ENCODE data around the gene TMEM132C.

TMEM132C gene

DNA sequence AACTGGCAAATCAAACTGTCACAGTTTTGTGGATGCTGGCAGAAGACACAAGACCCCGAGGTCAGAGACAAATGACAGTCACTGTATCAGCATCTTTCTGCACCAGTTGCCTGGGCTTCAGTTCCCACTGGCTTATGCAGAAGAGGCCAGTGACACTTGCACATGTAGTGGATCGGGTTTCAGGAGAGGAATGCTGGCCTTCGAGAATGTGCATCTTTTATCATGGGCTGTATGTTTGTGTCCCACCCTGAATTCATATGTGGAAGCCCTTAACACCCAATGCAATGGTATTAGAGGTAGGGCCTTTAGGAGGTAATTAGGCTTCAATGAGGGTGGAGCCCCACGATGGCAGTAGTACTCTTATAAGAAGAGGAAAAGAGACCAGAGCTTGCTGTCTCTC is 405.9 kb downstream of the TMEM132C start:
- Histone ChIP-seq H3K36me3 (ENCODE audit: control insufficient read depth in 1 of 2, insufficient read depth in 2 of 2, low read depth in 1 of 2, low read length in 2 of 2) (no peaks in the 10 kb centered on the region), H3K4ac (ENCODE audit: low read depth in 1 of 2, low read length in 2 of 2) (no peak overlapping the region), H3K27me3 (ENCODE audit: control insufficient read depth in 1 of 2, insufficient read depth in 1 of 2, low read length in 2 of 2) (no peaks in the 10 kb centered on the region), H3K4me1 (ENCODE audit: control insufficient read depth, insufficient read depth, low read depth, low read length) (no peaks in the 10 kb centered on the region), H2BK15ac (ENCODE audit: low read depth, poor library complexity, severe bottlenecking) (no peak overlapping the region), H2BK120ac (ENCODE audit: low read depth, low read length) (no peak overlapping the region), H4K8ac (ENCODE audit: low read length) (no peak overlapping the region), H4K91ac (ENCODE audit: low read length) (no peak overlapping the region), H3K9ac (ENCODE audit: low read length) (no peak overlapping the region), H3K14ac (ENCODE audit: low read length in 2 of 2) (no peak overlapping the region), H2AK5ac (ENCODE audit: low read length, severe bottlenecking) (no peak overlapping the region), H3K9me3 (ENCODE audit: control insufficient read depth, low read length) (peaks cover 6% of the 10 kb centered on the region), H3K18ac (ENCODE audit: low read depth in 1 of 2, low read length in 2 of 2) (no peak overlapping the region), H2AFZ (ENCODE audit: low read depth, low read length) (no peak overlapping the region), H2BK5ac (ENCODE audit: low read depth, low read length, poor library complexity, severe bottlenecking) (no peak overlapping the region), H3K27ac (ENCODE audit: low read length, poor library complexity, severe bottlenecking) (no peak overlapping the region), H2BK12ac (ENCODE audit: low read length in 2 of 2) (no peak overlapping the region), H3K79me1 (replicated peaks; ENCODE audit: low read length, poor library complexity, severe bottlenecking) (no peaks in the 10 kb centered on the region), H3K4me3 (ENCODE audit: insufficient read depth in 1 of 2, low read depth in 1 of 2, low read length in 2 of 2) (no peak overlapping the region), H3K23ac (ENCODE audit: low read length in 2 of 2) (no peak overlapping the region), H3K4me2 (ENCODE audit: low read length, poor library complexity, severe bottlenecking) (no peak overlapping the region)
- DNase-seq = no peak
- 38% methylated on average over 4 of the region's 4 CpGs for WGBS

DNA sequence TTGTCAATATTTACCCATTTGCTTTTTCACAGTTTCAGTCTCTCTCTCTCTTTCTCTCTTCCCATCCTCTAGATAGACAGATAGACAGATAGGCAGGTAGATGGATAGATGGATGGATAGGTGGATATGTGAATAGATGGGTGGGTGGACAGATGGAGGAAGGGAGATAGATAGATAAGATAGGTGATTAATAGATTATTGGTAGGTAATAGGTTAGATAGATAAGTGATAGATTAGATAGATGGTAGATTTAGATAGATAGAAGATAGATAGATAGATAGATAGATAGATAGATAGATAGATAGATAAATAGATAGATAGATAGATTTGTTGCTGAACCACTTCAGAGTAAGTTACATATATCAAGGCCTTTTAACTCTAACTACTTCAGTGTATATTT is 408.6 kb downstream of the TMEM132C start:
- DNase-seq = no peak
- Histone ChIP-seq H2AFZ (ENCODE audit: low read depth, low read length) (no peak overlapping the region), H3K27ac (ENCODE audit: low read length, poor library complexity, severe bottlenecking) (no peak overlapping the region), H2BK5ac (ENCODE audit: low read depth, low read length, poor library complexity, severe bottlenecking) (no peak overlapping the region), H3K23ac (ENCODE audit: low read length in 2 of 2) (no peak overlapping the region), H3K4me3 (ENCODE audit: insufficient read depth in 1 of 2, low read depth in 1 of 2, low read length in 2 of 2) (no peak overlapping the region), H3K4me1 (ENCODE audit: control insufficient read depth, insufficient read depth, low read depth, low read length) (no peaks in the 10 kb centered on the region), H4K8ac (ENCODE audit: low read length) (no peak overlapping the region), H2AK5ac (ENCODE audit: low read length, severe bottlenecking) (no peak overlapping the region), H3K9ac (ENCODE audit: low read length) (no peak overlapping the region), H2BK15ac (ENCODE audit: low read depth, poor library complexity, severe bottlenecking) (no peak overlapping the region), H3K36me3 (ENCODE audit: control insufficient read depth in 1 of 2, insufficient read depth in 2 of 2, low read depth in 1 of 2, low read length in 2 of 2) (no peaks in the 10 kb centered on the region), H2BK12ac (ENCODE audit: low read length in 2 of 2) (no peak overlapping the region), H2BK120ac (ENCODE audit: low read depth, low read length) (no peak overlapping the region), H3K79me1 (replicated peaks; ENCODE audit: low read length, poor library complexity, severe bottlenecking) (no peaks in the 10 kb centered on the region), H3K27me3 (ENCODE audit: control insufficient read depth in 1 of 2, insufficient read depth in 1 of 2, low read length in 2 of 2) (no peaks in the 10 kb centered on the region), H3K14ac (ENCODE audit: low read length in 2 of 2) (no peak overlapping the region), H4K91ac (ENCODE audit: low read length) (no peak overlapping the region), H3K18ac (ENCODE audit: low read depth in 1 of 2, low read length in 2 of 2) (no peak overlapping the region), H3K4me2 (ENCODE audit: low read length, poor library complexity, severe bottlenecking) (no peak overlapping the region), H3K4ac (ENCODE audit: low read depth in 1 of 2, low read length in 2 of 2) (no peak overlapping the region), H3K9me3 (ENCODE audit: control insufficient read depth, low read length) (peaks cover 5% of the 10 kb centered on the region)

DNA sequence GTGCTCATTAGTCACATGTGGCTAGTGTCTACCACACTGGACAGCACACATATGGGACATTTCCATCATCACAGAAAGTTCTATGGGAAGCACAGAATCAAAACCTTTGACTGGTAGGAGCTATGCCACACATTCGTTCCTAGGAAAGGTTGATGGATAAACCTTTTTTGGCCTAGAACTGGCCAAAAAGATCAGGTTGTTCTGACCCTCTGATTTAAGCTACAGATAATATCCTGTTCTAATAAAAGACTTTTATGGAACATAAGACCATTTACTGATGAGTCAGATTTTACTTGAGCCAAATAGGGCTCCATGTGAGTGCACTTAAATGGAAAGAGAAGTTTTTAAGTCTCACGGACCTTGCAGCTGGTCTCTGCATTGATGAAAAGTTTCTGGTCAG is 413.6 kb downstream of the TMEM132C start:
- H2BK12ac ChIP-seq (ENCODE audit: low read length in 2 of 2) = no peak overlapping the region
- no peak overlapping the region for H3K4me3 ChIP-seq (ENCODE audit: insufficient read depth in 1 of 2, low read depth in 1 of 2, low read length in 2 of 2)
- H3K27ac ChIP-seq (ENCODE audit: low read length, poor library complexity, severe bottlenecking) = no peak overlapping the region
- no peaks in the 10 kb centered on the region for H3K4me1 ChIP-seq (ENCODE audit: control insufficient read depth, insufficient read depth, low read depth, low read length)
- H3K27me3 ChIP-seq (ENCODE audit: control insufficient read depth in 1 of 2, insufficient read depth in 1 of 2, low read length in 2 of 2) = no peaks in the 10 kb centered on the region
- H3K9ac ChIP-seq (ENCODE audit: low read length) = no peak overlapping the region
- no peak overlapping the region for H3K18ac ChIP-seq (ENCODE audit: low read depth in 1 of 2, low read length in 2 of 2)
- WGBS = 73% methylated on average over 1 of the region's 2 CpGs
- no peak overlapping the region for H2BK5ac ChIP-seq (ENCODE audit: low read depth, low read length, poor library complexity, severe bottlenecking)
- H3K4ac ChIP-seq (ENCODE audit: low read depth in 1 of 2, low read length in 2 of 2) = no peak overlapping the region
- H3K4me2 ChIP-seq (ENCODE audit: low read length, poor library complexity, severe bottlenecking) = no peak overlapping the region
- no peaks in the 10 kb centered on the region for H3K9me3 ChIP-seq (ENCODE audit: control insufficient read depth, low read length)
- no peak overlapping the region for H2BK120ac ChIP-seq (ENCODE audit: low read depth, low read length)
- H3K36me3 ChIP-seq (ENCODE audit: control insufficient read depth in 1 of 2, insufficient read depth in 2 of 2, low read depth in 1 of 2, low read length in 2 of 2) = no peaks in the 10 kb centered on the region
- H2BK15ac ChIP-seq (ENCODE audit: low read depth, poor library complexity, severe bottlenecking) = no peak overlapping the region
- DNase-seq = no peak
- no peak overlapping the region for H4K91ac ChIP-seq (ENCODE audit: low read length)
- H3K23ac ChIP-seq (ENCODE audit: low read length in 2 of 2) = no peak overlapping the region
- H2AK5ac ChIP-seq (ENCODE audit: low read length, severe bottlenecking) = no peak overlapping the region
- no peak overlapping the region for H3K14ac ChIP-seq (ENCODE audit: low read length in 2 of 2)
- no peak overlapping the region for H2AFZ ChIP-seq (ENCODE audit: low read depth, low read length)
- H4K8ac ChIP-seq (ENCODE audit: low read length) = no peak overlapping the region
- no peaks in the 10 kb centered on the region for H3K79me1 ChIP-seq (replicated peaks; ENCODE audit: low read length, poor library complexity, severe bottlenecking)

GRCh38 chr12:128682548-128683275 is 415.7 kb downstream of the TMEM132C start:
- H3K4ac ChIP-seq (ENCODE audit: low read depth in 1 of 2, low read length in 2 of 2) = no peak overlapping the region
- no peak overlapping the region for H3K23ac ChIP-seq (ENCODE audit: low read length in 2 of 2)
- WGBS = 82% methylated on average over 20 of the region's 20 CpGs
- no peak overlapping the region for H3K14ac ChIP-seq (ENCODE audit: low read length in 2 of 2)
- H3K27ac ChIP-seq (ENCODE audit: low read length, poor library complexity, severe bottlenecking) = no peak overlapping the region
- H3K9me3 ChIP-seq (ENCODE audit: control insufficient read depth, low read length) = peaks cover 4% of the 10 kb centered on the region
- H2BK15ac ChIP-seq (ENCODE audit: low read depth, poor library complexity, severe bottlenecking) = no peak overlapping the region
- H4K8ac ChIP-seq (ENCODE audit: low read length) = no peak overlapping the region
- H2BK5ac ChIP-seq (ENCODE audit: low read depth, low read length, poor library complexity, severe bottlenecking) = no peak overlapping the region
- no peak overlapping the region for H3K18ac ChIP-seq (ENCODE audit: low read depth in 1 of 2, low read length in 2 of 2)
- no peak overlapping the region for H2AK5ac ChIP-seq (ENCODE audit: low read length, severe bottlenecking)
- no peaks in the 10 kb centered on the region for H3K79me1 ChIP-seq (replicated peaks; ENCODE audit: low read length, poor library complexity, severe bottlenecking)
- no peak overlapping the region for H3K4me3 ChIP-seq (ENCODE audit: insufficient read depth in 1 of 2, low read depth in 1 of 2, low read length in 2 of 2)
- H3K27me3 ChIP-seq (ENCODE audit: control insufficient read depth in 1 of 2, insufficient read depth in 1 of 2, low read length in 2 of 2) = no peaks in the 10 kb centered on the region
- DNase-seq = no peak
- H2BK120ac ChIP-seq (ENCODE audit: low read depth, low read length) = no peak overlapping the region
- H3K4me1 ChIP-seq (ENCODE audit: control insufficient read depth, insufficient read depth, low read depth, low read length) = no peaks in the 10 kb centered on the region
- no peak overlapping the region for H2AFZ ChIP-seq (ENCODE audit: low read depth, low read length)
- H3K4me2 ChIP-seq (ENCODE audit: low read length, poor library complexity, severe bottlenecking) = no peak overlapping the region
- H2BK12ac ChIP-seq (ENCODE audit: low read length in 2 of 2) = no peak overlapping the region
- H3K9ac ChIP-seq (ENCODE audit: low read length) = no peak overlapping the region
- H4K91ac ChIP-seq (ENCODE audit: low read length) = no peak overlapping the region
- no peaks in the 10 kb centered on the region for H3K36me3 ChIP-seq (ENCODE audit: control insufficient read depth in 1 of 2, insufficient read depth in 2 of 2, low read depth in 1 of 2, low read length in 2 of 2)
